Right renal pelvis (tissue), 4 donors: ENCODE measurements around the gene CHCHD1. TPM values are rescaled to one million over a fixed set of nuclear protein-coding genes. Genes with fewer than 3 reads are reported as not detected.
"Not testable (repeated sequence)": the region's sequence is repeated elsewhere in the genome, so short reads cannot be mapped to it uniquely, and the experiment has no call there.

ENCODE experiments used
- DNase-seq, 4 donors: peaks; one replicate each; pipeline ENCODE4 v3.0.0-alpha.2; 2013; ENCODE audit warnings: low read depth in 4 of 4, low spot score in 3 of 4, missing footprints in 1 of 4
- polyA plus RNA-seq, 4 donors: library from polyadenylated mRNA; unstranded; fragments of 120-200 nt; gene quantifications; one replicate each; pipeline ENCODE4 v1.2.1, GENCODE V29; 2013; ENCODE audit not compliant: insufficient read length in 4 of 4

The CHCHD1 gene
- polyA plus RNA-seq, 4 donors: 52.7 to 60.1 (median 55.7) TPM

- DNase-seq: no peak
These were observed 9.2 kb downstream of the CHCHD1 start for GRCh38 chr10:73790886-73791625.

GRCh38 chr10:73791871-73792400 is 10.1 kb downstream of the CHCHD1 start:
- no peak for DNase-seq

- no peak for DNase-seq
These were observed 11.6 kb downstream of the CHCHD1 start for GRCh38 chr10:73793456-73793855.

- DNase-seq: not testable (repeated sequence)
These were observed 13.6 kb downstream of the CHCHD1 start for GRCh38 chr10:73795491-73795890.

GRCh38 chr10:73796035-73796434 is 14.2 kb downstream of the CHCHD1 start:
- not testable (repeated sequence) for DNase-seq

GRCh38 chr10:73796766-73797165 is 14.9 kb downstream of the CHCHD1 start:
- no peak for DNase-seq

- no peak for DNase-seq
These were observed 15.6 kb downstream of the CHCHD1 start for GRCh38 chr10:73797324-73798025.

- DNase-seq: no peak
These were observed 16.2 kb downstream of the CHCHD1 start for GRCh38 chr10:73798087-73798486.

GRCh38 chr10:73798927-73799560 is 17.2 kb downstream of the CHCHD1 start:
- no peak for DNase-seq

- no peak for DNase-seq
These were observed 18.2 kb downstream of the CHCHD1 start for GRCh38 chr10:73799899-73800559.

GRCh38 chr10:73800560-73801252 is 18.9 kb downstream of the CHCHD1 start:
- no peak for DNase-seq

- no peak for DNase-seq
These were observed 19.4 kb downstream of the CHCHD1 start for GRCh38 chr10:73801253-73801590.

GRCh38 chr10:73802276-73802991 is 20.6 kb downstream of the CHCHD1 start:
- no peak for DNase-seq

GRCh38 chr10:73803680-73804286 is 21.9 kb downstream of the CHCHD1 start:
- no peak for DNase-seq

GRCh38 chr10:73806176-73806950 is 24.5 kb downstream of the CHCHD1 start:
- DNase-seq: no peak

- DNase-seq: no peak
These were observed 25.6 kb downstream of the CHCHD1 start for GRCh38 chr10:73807471-73807870.

- DNase-seq: no peak
These were observed 26.4 kb downstream of the CHCHD1 start for GRCh38 chr10:73808021-73808815.
